GM19240 (cell line): ENCODE data around the gene CASK.
"Not testable (repeated sequence)": the region's sequence is repeated elsewhere in the genome, so short reads cannot be mapped to it uniquely, and the experiment has no call there.

ENCODE experiments used
- DNase-seq: peaks from one replicate; pipeline ENCODE4 v3.0.0; 2011; ENCODE audit warnings: low spot score; ENCODE audit not compliant: insufficient read length

CASK gene

DNA sequence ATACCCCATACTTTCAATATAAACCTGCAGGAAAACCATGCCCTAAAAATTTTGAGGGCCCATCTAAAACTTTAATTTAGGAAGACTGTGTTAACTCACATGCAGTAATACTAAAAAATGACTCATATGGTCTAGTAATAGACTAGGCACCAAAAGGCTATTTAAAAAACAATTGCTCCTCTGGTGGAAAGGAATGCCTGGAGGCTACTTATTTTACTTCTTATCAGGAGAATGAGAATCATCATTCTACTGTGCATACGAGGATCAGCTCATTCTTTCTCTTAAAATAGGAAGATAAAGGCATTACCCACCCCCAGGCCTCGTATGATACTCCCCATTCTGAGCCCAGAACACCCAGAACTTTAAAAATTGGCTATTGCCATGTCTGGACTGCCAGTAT is 277.2 kb downstream of the CASK start:
- DNase-seq, result not testable (repeated sequence)

DNA sequence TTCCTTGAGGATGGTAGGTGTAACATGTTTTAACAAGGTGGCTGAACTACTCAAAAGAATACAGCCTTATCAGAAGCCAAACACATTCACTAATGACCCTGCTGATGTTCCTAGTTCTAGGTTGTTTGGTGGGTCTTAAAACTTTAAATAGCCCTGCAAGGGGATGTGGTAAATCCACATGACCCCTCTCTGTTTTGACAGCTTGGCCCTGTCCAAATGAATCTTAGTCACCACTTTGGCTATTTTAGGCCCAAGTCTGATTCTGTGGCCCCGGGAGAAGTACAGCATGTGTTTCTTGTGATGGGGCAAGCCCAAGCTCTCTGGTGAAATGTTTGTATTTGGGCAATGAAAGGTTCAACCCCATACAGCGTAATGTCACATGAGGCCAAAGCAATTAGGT is 289.1 kb downstream of the CASK start:
- no peak for DNase-seq

DNA sequence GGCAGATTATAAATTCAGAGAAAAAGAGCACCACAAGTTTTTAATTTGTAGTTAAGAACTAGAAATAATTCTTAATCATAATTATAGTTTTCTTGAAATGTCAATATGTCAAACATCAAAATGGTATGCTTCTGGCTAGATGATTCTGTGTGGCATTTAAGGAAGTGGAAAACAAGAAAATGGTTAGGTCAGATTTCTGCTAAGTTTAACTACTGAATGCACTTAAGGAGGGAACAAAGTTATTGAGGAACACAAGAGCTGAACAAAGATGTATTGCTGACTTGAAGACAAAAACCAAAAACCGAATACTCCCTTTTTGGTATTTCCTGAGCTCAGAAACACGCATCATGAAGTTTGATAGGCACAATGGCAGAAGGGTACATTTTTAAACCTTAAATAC is 293.3 kb downstream of the CASK start:
- DNase-seq, result no peak

GRCh38 chrX:41629539-41629938 is 293.8 kb downstream of the CASK start:
- no peak for DNase-seq

DNA sequence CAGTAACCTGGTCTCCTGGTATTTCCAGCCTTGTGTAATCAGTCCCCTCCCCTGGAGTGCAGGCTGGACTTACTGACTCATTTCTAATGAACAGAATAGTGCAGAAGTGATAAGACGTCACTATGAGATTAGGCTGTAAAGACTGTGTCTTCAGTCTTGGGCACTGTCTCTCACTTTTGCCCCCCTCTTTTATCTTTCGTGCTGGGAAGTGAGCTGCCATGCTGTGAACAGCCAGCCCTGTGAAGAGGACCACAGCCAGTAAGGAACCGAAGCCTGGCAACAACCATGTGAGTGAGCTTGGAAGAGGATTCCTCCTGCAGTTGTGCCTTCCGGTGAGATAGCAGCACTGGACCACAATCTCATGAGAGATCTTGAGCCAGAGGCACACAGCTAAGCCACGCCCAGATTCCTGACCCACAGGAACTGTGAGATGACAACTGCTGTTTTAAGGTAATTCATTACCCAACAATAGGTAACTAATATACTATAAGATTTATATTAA is 302.1 kb downstream of the CASK start:
- no peak for DNase-seq

GRCh38 chrX:41619221-41619620 is 304.1 kb downstream of the CASK start:
- DNase-seq, result no peak

GRCh38 chrX:41616935-41617334 is 306.4 kb downstream of the CASK start:
- DNase-seq, result no peak

GRCh38 chrX:41616255-41616654 is 307.1 kb downstream of the CASK start:
- no peak for DNase-seq

GRCh38 chrX:41608244-41608643 is 315.1 kb downstream of the CASK start:
- DNase-seq, result no peak

DNA sequence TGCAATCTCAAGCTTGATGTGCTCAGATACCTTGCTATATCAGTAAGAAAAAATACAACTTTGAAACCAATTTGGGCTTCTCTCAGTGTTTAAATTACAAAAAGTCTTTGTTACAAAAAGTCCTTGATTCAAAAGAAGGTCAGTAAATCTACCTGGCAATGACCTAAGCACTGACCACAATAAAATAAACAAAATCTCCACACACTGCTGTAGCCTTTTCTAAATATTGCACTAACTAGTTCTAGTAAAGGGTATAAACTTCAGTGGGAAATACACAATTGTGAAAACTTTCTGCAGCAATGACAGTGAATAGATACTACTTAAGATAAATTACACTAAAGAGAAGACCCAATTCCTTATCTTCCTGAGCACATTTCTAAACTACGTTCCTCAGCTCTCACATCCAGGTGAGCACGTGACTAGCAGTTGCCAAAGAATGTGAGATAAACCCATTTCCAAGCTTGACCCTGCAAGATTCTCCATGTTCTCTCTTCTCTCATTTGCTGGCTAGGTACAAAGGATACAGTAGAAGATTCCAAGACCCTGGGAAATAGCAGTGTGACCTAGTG is 316.0 kb downstream of the CASK start:
- DNase-seq, result no peak

- not testable (repeated sequence) for DNase-seq
These were observed 317.3 kb downstream of the CASK start for GRCh38 chrX:41606057-41606456.

DNA sequence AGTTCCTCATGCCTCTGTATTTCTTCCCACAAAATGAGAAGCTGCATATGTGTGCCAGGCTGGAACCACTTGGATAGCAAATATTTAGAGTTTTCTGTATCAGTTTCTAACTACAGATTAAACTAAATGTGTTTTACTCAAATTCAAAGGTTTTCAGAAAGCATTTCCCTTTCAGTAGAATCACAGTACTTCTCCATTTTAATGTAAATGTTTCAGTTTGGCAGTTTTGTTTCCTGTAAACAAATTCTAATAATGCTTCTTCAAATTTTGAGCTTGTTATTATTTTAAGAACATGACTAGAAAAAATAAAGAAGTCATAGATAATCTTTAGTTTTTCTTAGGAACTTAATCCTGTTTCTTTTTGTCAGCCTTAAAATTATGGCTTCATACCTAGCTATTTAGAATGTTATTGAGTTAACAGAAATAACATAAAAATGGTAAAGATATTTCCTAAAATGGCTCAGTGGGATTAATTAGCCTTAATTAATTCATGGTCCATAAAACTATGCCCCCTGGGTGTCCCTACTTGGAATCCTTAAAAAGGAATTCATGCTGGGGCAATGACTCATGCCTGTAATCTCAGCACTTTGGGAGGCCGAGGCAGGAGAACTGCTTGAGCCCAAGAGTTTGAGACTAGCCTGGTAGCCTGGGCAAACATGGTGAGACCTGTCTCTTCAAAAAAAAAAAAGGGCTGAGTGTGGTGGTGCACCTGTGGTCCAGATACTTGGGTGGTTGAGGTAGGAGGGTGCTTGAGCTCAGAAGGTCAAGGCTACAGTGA is 318.4 kb downstream of the CASK start:
- DNase-seq, result no peak

- DNase-seq, result no peak
These were observed 319.2 kb downstream of the CASK start for GRCh38 chrX:41604177-41604576.

GRCh38 chrX:41603596-41603995 is 319.8 kb downstream of the CASK start:
- no peak for DNase-seq

DNA sequence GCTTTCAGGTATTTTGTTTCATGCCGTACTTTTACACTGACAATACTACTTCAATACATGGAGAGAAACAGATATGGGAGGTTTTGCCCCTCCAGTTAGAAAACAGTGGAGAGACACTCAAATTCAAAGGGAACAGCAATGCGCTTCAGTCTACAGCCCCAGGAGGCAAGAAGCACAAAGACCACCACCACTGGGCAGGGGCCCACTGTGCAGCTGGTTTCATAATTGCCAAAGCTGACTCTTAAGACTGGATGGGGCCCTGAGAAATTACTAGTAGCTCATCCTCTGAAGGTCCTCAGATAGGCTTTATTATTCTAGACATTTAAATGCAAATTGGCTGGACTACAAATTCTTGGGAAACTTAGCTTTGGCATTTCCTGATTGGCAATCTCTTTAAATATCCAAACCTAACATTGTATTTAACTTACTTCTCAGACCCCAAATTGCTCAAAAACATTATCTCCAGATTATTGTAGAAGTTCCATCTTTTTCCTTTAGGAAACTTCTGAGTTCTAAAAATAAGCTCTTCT is 320.5 kb downstream of the CASK start:
- DNase-seq, result no peak

DNA sequence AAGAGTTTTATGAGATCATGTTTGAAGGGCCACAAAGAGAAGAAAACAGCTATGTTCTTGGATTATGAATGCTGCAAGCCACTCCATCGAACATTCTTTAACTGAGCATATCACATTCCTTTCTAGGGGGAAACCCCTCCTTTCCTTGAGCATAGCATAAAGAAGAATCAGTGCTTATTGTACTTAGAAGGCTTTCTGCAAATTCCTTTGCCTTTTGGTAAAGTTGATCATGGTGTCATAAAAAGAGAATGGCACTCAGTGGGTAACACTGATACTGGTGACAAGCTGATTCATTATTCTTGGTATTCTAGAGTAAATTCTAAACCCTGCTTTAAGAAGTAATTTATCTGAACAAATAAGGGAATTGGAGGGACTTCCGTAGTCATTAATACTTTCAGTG is 323.1 kb downstream of the CASK start:
- no peak for DNase-seq

DNA sequence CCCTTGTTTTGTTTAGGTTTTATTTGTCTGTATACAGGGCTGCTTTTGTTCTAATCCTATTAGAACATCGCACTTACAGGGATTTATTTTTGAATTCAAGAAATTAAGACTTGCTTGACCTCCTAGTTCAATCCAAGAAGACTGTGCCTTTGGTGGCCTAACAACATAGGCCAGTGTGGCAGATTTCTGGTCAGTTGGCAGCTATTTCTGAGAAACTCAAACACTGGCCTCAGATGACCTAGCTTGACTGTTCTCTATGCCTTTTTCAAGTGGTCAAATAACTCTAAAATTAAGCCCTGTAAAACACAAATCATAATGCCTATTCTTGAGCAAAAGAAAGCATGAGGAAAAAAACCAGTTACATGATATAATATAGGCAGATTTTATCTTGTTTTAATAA is 323.8 kb downstream of the CASK start:
- DNase-seq, result no peak

- no peak for DNase-seq
These were observed 326.8 kb downstream of the CASK start for GRCh38 chrX:41596596-41596995.

DNA sequence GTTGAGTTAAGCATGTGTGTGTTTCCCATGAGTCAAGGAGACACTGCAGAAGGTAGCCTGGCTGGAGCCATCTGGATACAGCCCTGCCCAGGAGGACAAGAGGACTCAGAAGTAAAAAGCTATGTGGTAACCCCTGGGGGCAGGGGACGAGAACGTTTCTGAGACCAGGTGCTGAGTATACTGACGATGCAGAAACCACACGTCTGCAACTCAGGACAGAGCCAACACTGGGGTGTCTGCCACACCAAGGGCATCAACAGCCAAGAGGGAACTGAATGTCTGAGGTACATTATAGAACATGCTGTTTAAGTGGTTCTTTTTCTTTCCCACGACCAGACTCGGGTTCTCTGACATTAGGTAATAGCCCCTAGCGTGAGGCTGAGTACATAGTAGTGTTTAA is 328.7 kb downstream of the CASK start:
- no peak for DNase-seq

- no peak for DNase-seq
These were observed 331.4 kb downstream of the CASK start for GRCh38 chrX:41591906-41592305.

DNA sequence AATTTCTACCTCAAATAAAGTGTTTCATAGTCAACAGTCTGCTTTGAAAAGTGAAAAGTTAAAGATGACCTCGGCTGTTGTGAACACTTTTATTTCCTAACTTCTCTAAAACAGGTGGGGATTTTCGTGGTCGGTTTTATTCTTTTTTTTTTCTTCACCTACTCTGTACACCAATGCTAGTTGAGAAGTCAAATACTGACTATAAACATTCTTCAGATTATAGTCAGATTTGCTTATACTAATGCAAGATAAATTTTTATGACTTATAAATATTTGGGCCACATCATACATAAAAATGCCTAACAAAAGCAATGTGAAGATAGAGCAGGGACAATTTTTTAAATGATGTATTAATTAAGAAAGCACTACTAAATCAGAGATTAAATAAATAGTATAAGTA is 332.7 kb downstream of the CASK start:
- DNase-seq, result no peak

- no peak for DNase-seq
These were observed 333.6 kb downstream of the CASK start for GRCh38 chrX:41589634-41590270.
